Parathyroid adenoma (tissue), 2 donors: ENCODE measurements around the gene TTC24.
A peak's percentile ranks its signal among the peaks of the same experiment; 100 is the strongest.

ENCODE experiments used
- H2AFZ ChIP-seq: fragments of 300-600 bp; sonication (generic); one replicate; pipeline ENCODE4 v1.7.0; 2017; ENCODE audit warnings: antibody characterized with exemption, mild to moderate bottlenecking
- H3K27ac ChIP-seq: fragments of 300-600 bp; sonication (generic); one replicate; pipeline ENCODE4 v1.7.0; 2017
- H3K27me3 ChIP-seq: fragments of 300-600 bp; sonication (generic); one replicate; pipeline ENCODE4 v1.7.0; 2017; ENCODE audit warnings: low read length; ENCODE audit not compliant: control insufficient read depth, insufficient read depth
- H3K36me3 ChIP-seq: fragments of 300-600 bp; sonication (generic); one replicate; pipeline ENCODE4 v1.7.0; 2017; ENCODE audit warnings: low read length; ENCODE audit not compliant: control insufficient read depth, insufficient read depth
- H3K4me1 ChIP-seq: fragments of 300-600 bp; sonication (generic); one replicate; pipeline ENCODE4 v1.7.0; 2017; ENCODE audit warnings: control low read depth
- H3K4me2 ChIP-seq: fragments of 300-600 bp; sonication (generic); one replicate; pipeline ENCODE4 v1.7.0; 2017; ENCODE audit warnings: low read length
- H3K4me3 ChIP-seq: fragments of 300-600 bp; sonication (generic); one replicate; pipeline ENCODE4 v1.7.0; 2017; ENCODE audit warnings: low read depth, low read length
- H3K79me2 ChIP-seq: fragments of 300-600 bp; sonication (generic); one replicate; pipeline ENCODE4 v1.7.0; 2017; ENCODE audit warnings: control low read depth
- H3K9ac ChIP-seq: fragments of 300-600 bp; sonication (generic); one replicate; pipeline ENCODE4 v1.7.0; 2017; ENCODE audit warnings: mild to moderate bottlenecking
- H3K9me3 ChIP-seq: fragments of 300-600 bp; sonication (generic); one replicate; pipeline ENCODE4 v1.7.0; 2017; ENCODE audit warnings: low read length; ENCODE audit not compliant: control insufficient read depth
- CTCF ChIP-seq: fragments of 300-600 bp; sonication (generic); IDR thresholded peaks from one replicate; pipeline ENCODE4 v1.7.0; 2017; ENCODE audit warnings: antibody characterized with exemption, mild to moderate bottlenecking
- donor health status: primary hyperparathyroidism.

The TTC24 gene

GRCh38 chr1:156618853-156619581 lies 39.5 kb downstream of the TTC24 start, which contains the start of gene HAPLN2:
Gene HAPLN2 (plus strand): TSS chr1:156619415. CDS start chr1:156623491, 4,076 bp downstream.
- Histone ChIP-seq H3K9me3 (no peaks in the 10 kb centered on the region), H3K36me3 (no peaks in the 10 kb centered on the region), H3K4me3 (no peak within 1 kb of the TSS), H3K4me2 (no peak within 1 kb of the TSS), H3K4me1 (peaks cover 17% of the 10 kb centered on the region), H3K27me3 (no peaks in the 10 kb centered on the region), H2AFZ (peak within 1 kb of the TSS; percentile 60), H3K9ac (no peak within 1 kb of the TSS), H3K27ac (peak within 1 kb of the TSS; percentile 41), H3K79me2 (no peaks in the 10 kb centered on the region)
- peak; percentile 20 for TF ChIP-seq CTCF

- Histone ChIP-seq H3K36me3 (no peaks in the 10 kb centered on the region), H3K4me3 (no peak overlapping the region), H2AFZ (no peak overlapping the region), H3K27me3 (no peaks in the 10 kb centered on the region), H3K9ac (no peak overlapping the region), H3K4me1 (peaks cover 17% of the 10 kb centered on the region), H3K9me3 (no peaks in the 10 kb centered on the region), H3K27ac (peak overlapping the region; percentile 41), H3K4me2 (no peak overlapping the region), H3K79me2 (no peaks in the 10 kb centered on the region)
- TF ChIP-seq CTCF = no peak
Observed at GRCh38 chr1:156619582-156619955, 40.0 kb downstream of the TTC24 start.

GRCh38 chr1:156622581-156623297 lies 43.2 kb downstream of the TTC24 start:
- Histone ChIP-seq H3K27ac (no peak overlapping the region), H3K79me2 (no peaks in the 10 kb centered on the region), H3K4me2 (no peak overlapping the region), H3K9me3 (no peaks in the 10 kb centered on the region), H3K4me3 (no peak overlapping the region), H3K4me1 (peaks cover 13% of the 10 kb centered on the region), H3K36me3 (no peaks in the 10 kb centered on the region), H3K27me3 (peaks cover 4% of the 10 kb centered on the region), H3K9ac (no peak overlapping the region), H2AFZ (no peak overlapping the region)
- TF ChIP-seq CTCF = no peak

GRCh38 chr1:156623946-156624813 lies 44.7 kb downstream of the TTC24 start:
- TF ChIP-seq CTCF = peak; percentile 21
- H3K9ac ChIP-seq = no peak overlapping the region
- no peaks in the 10 kb centered on the region for H3K79me2 ChIP-seq
- H3K27me3 ChIP-seq = peaks cover 4% of the 10 kb centered on the region
- no peaks in the 10 kb centered on the region for H3K9me3 ChIP-seq
- peak overlapping the region; percentile 47 for H3K4me3 ChIP-seq
- H3K4me2 ChIP-seq = peak overlapping the region; percentile 69
- H3K36me3 ChIP-seq = no peaks in the 10 kb centered on the region
- peaks cover 11% of the 10 kb centered on the region for H3K4me1 ChIP-seq
- H2AFZ ChIP-seq = peak overlapping the region; percentile 86
- H3K27ac ChIP-seq = peak overlapping the region; percentile 71
